ENCODE results near the gene HSD17B2. TPM values are rescaled to one million over a fixed set of nuclear protein-coding genes. Genes with fewer than 3 reads are reported as not detected.

The HSD17B2 gene
- polyA plus RNA-seq, 3 donors: not detected

DNA sequence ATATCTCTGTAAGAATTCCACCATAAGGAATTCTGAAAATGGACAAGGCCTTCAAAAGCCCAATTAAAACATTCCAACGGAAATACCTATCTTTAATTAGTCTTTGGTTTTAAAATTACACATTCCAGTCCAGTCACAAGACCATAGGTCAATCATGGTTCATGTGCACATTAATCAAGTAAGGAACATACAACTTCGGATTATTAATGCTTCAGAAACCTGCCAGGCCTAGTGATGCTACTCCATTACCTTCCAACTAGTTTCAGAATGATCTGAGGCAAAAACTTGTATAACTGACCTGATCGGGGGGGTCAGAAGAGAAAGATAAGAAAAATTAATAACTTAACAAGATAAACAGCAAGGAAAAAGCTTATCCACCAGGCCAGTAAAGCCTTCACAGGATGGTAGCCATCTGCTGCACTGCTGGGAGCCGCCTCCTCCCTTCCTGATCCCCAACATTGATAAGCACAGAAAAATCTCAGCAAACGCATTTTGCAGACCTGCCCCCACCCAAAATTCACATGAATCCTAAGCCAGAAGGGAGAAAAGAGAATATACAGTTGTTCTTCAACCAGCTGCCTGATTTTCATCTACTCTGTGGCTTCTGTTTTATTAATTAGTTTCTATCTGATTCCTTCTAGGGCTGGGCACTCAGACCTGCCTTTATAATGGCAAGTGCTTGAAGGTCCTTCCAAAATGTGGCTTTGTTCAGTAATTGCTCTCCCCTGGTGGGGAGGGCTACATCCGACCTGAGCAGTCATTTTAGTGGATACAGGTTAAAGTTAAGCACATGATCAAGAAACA, 29.8 kb upstream of the HSD17B2 start:
- Mint-ChIP-seq H3K9me3 (peaks cover 12 to 27% (median 21%) of the 10 kb centered on the region in 7 donors), H3K36me3 (no peaks in the 10 kb centered on the region), H3K27me3 (ENCODE audit: low read depth in 3 of 3) (peaks cover 0 to 3% (median 2%) of the 10 kb centered on the region in 3 donors), H3K27ac (no peak overlapping the region), H3K4me3 (no peak overlapping the region), H3K4me1 (no peaks in the 10 kb centered on the region)
- WGBS (ENCODE audit: insufficient coverage): 93% methylated on average over 2 of the region's 6 CpGs
- Histone ChIP-seq H3K9me3 (replicated peaks in 1 of 2; ENCODE audit: control insufficient read depth in 1 of 2, insufficient read depth in 1 of 2, low read length in 2 of 2) (peaks cover 14 to 17% of the 10 kb centered on the region in 2 donors), H3K4me2 (replicated peaks; ENCODE audit: extremely low read depth, low read length, poor library complexity, severe bottlenecking) (no peak overlapping the region), H3K9ac (ENCODE audit: insufficient read depth, low read length, poor library complexity, severe bottlenecking) (no peak overlapping the region), H3K79me2 (ENCODE audit: insufficient read depth, low read length) (no peaks in the 10 kb centered on the region), H2AFZ (ENCODE audit: insufficient read depth, low read depth, low read length, poor library complexity, severe bottlenecking) (no peak overlapping the region), H3K27ac (ENCODE audit: low read depth in 1 of 2, low read length in 2 of 2) (no peak overlapping the region), H4K20me1 (ENCODE audit: insufficient read depth, low read length) (no peaks in the 10 kb centered on the region), H3K36me3 (replicated peaks in 1 of 2; ENCODE audit: control insufficient read depth in 1 of 2, insufficient read depth in 2 of 2, low read length in 2 of 2) (no peaks in the 10 kb centered on the region), H3K4me3 (replicated peaks in 1 of 3; ENCODE audit: low read depth in 2 of 3, low read length in 3 of 3) (no peak overlapping the region), H3K27me3 (ENCODE audit: control insufficient read depth in 2 of 2, insufficient read depth in 2 of 2, low read length in 2 of 2) (peaks cover 0 to 4% of the 10 kb centered on the region in 2 donors), H3K4me1 (ENCODE audit: control insufficient read depth in 1 of 2, insufficient read depth in 2 of 2, low read length in 2 of 2) (no peaks in the 10 kb centered on the region)
- intact Hi-C loops (cut with micrococcal nuclease): no loop called here
- TF ChIP-seq, protein P1, sequence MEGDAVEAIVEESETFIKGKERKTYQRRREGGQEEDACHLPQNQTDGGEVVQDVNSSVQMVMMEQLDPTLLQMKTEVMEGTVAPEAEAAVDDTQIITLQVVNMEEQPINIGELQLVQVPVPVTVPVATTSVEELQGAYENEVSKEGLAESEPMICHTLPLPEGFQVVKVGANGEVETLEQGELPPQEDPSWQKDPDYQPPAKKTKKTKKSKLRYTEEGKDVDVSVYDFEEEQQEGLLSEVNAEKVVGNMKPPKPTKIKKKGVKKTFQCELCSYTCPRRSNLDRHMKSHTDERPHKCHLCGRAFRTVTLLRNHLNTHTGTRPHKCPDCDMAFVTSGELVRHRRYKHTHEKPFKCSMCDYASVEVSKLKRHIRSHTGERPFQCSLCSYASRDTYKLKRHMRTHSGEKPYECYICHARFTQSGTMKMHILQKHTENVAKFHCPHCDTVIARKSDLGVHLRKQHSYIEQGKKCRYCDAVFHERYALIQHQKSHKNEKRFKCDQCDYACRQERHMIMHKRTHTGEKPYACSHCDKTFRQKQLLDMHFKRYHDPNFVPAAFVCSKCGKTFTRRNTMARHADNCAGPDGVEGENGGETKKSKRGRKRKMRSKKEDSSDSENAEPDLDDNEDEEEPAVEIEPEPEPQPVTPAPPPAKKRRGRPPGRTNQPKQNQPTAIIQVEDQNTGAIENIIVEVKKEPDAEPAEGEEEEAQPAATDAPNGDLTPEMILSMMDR (IDR thresholded peaks at IDR 0.05): no peak
- no peak for DNase-seq

- Mint-ChIP-seq H3K9me3 (peaks cover 15 to 34% (median 29%) of the 10 kb centered on the region in 7 donors), H3K4me3 (no peak overlapping the region), H3K4me1 (peaks cover 6% of the 10 kb centered on the region), H3K27ac (no peak overlapping the region), H3K27me3 (ENCODE audit: low read depth in 3 of 3) (peaks cover 7 to 10% (median 8%) of the 10 kb centered on the region in 3 donors), H3K36me3 (no peaks in the 10 kb centered on the region)
- H3K36me3 ChIP-seq (replicated peaks in 1 of 2; ENCODE audit: control insufficient read depth in 1 of 2, insufficient read depth in 2 of 2, low read length in 2 of 2): no peaks in the 10 kb centered on the region
- no peak for DNase-seq
- intact Hi-C loops (cut with micrococcal nuclease): no loop called here
- peaks cover 0 to 7% of the 10 kb centered on the region in 2 donors for H3K27me3 ChIP-seq (ENCODE audit: control insufficient read depth in 2 of 2, insufficient read depth in 2 of 2, low read length in 2 of 2)
- no peaks in the 10 kb centered on the region for H3K79me2 ChIP-seq (ENCODE audit: insufficient read depth, low read length)
- no peak overlapping the region for H3K4me2 ChIP-seq (replicated peaks; ENCODE audit: extremely low read depth, low read length, poor library complexity, severe bottlenecking)
- TF ChIP-seq, protein P1 (IDR thresholded peaks at IDR 0.05): no peak
- no peak overlapping the region for H3K9ac ChIP-seq (ENCODE audit: insufficient read depth, low read length, poor library complexity, severe bottlenecking)
- H3K27ac ChIP-seq (ENCODE audit: low read depth in 1 of 2, low read length in 2 of 2): no peak overlapping the region
- H2AFZ ChIP-seq (ENCODE audit: insufficient read depth, low read depth, low read length, poor library complexity, severe bottlenecking): no peak overlapping the region
- H3K4me1 ChIP-seq (ENCODE audit: control insufficient read depth in 1 of 2, insufficient read depth in 2 of 2, low read length in 2 of 2): peaks cover 0 to under 1% of the 10 kb centered on the region in 2 donors
- whole genome bisulfite sequencing (ENCODE audit: insufficient coverage): no CpG with 5 or more reads among the region's 5 CpGs
- no peak overlapping the region for H3K4me3 ChIP-seq (replicated peaks in 1 of 3; ENCODE audit: low read depth in 2 of 3, low read length in 3 of 3)
- peaks cover 15 to 17% of the 10 kb centered on the region in 2 donors for H3K9me3 ChIP-seq (replicated peaks in 1 of 2; ENCODE audit: control insufficient read depth in 1 of 2, insufficient read depth in 1 of 2, low read length in 2 of 2)
- H4K20me1 ChIP-seq (ENCODE audit: insufficient read depth, low read length): no peaks in the 10 kb centered on the region
Measured at GRCh38 chr16:82006036-82006435, 29.0 kb upstream of the HSD17B2 start.
